HG03159 (cell line): Measurements from ENCODE around the gene TSHZ3.

ENCODE experiments used
- ATAC-seq: cut with Tn5 transposase; IDR thresholded peaks from one replicate; pipeline ENCODE4 v1.9.1; 2021; ENCODE audit warnings: mild to moderate bottlenecking, moderate library complexity; ENCODE audit not compliant: unreplicated experiment

Gene TSHZ3

GRCh38 chr19:31314156-31314555 is 35.1 kb downstream of the TSHZ3 start:
- ATAC-seq = no peak

GRCh38 chr19:31313291-31314030 is 35.8 kb downstream of the TSHZ3 start:
- no peak for ATAC-seq

- no peak for ATAC-seq
These were observed 36.5 kb downstream of the TSHZ3 start for GRCh38 chr19:31312677-31313244.

DNA sequence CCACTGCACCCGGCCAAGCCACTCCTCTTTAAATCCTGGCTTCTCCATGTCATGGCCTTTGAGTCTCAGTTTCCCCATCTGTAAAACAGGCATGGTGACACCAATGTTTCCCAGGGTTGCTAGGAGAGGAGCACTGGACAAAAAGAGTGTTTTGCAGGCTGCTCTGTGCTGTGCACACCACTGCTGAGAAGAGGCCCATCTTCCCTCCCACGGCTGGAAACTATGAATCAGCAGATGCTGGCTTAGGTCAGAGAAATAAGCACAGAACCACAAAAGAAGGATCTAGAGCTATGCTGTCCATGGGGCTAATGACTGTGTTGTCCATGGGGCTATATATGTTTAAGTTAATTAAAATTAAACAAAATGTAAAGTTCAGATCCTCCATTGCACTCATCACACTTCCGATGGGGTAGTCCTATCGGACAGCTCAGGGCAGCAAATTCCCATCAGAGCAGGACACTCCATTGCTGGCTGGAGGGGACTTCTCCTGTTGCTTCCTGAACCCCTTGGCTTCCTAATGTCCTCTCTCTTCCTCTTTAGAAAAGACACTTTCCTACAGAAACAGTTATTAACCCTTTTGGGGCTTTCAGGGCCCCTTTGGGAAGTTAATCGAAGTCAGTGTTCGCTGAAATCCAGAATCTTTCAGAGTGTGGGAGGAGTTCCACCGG is 37.1 kb downstream of the TSHZ3 start:
- no peak for ATAC-seq

DNA sequence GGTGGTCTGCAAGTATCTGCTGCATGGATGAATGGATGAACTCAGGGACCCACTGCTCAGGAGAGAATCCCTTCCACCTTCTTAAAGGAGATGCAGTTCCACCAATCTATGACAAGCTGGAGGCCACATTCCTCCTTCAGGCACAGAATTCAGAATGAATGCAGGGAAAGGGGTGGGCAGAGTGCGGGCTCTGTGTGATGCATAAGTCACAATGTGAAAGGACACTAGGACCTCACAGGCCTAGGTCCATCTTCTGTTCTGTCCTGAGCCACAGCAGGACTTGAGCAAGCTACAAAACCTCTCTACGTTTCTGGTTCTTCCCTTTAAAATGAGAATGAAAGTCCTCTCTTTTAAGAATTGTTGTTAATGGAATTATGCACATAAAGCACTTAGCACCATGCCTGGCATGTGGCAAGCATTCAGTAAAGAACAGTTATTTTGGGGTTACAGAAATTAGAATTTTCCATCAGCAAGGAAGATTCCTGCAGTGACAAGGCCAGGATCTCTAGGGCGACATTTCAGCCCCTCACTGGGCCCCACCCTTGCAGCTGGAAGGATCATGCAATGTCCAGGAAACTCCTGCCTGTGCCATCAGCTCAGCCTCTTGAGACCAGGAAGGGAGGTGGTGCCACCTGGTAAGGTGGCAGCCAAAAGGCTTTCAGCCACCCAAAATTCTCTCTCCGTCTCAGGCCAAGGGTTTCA is 38.7 kb downstream of the TSHZ3 start:
- no peak for ATAC-seq

GRCh38 chr19:31308781-31309180 is 40.5 kb downstream of the TSHZ3 start:
- no peak for ATAC-seq

- no peak for ATAC-seq
These were observed 42.1 kb downstream of the TSHZ3 start for GRCh38 chr19:31307071-31307669.

- no peak for ATAC-seq
These were observed 43.1 kb downstream of the TSHZ3 start for GRCh38 chr19:31306006-31306753.

GRCh38 chr19:31304831-31305312 is 44.4 kb downstream of the TSHZ3 start:
- ATAC-seq = no peak

- ATAC-seq = no peak
These were observed 45.9 kb downstream of the TSHZ3 start for GRCh38 chr19:31303262-31303815.

DNA sequence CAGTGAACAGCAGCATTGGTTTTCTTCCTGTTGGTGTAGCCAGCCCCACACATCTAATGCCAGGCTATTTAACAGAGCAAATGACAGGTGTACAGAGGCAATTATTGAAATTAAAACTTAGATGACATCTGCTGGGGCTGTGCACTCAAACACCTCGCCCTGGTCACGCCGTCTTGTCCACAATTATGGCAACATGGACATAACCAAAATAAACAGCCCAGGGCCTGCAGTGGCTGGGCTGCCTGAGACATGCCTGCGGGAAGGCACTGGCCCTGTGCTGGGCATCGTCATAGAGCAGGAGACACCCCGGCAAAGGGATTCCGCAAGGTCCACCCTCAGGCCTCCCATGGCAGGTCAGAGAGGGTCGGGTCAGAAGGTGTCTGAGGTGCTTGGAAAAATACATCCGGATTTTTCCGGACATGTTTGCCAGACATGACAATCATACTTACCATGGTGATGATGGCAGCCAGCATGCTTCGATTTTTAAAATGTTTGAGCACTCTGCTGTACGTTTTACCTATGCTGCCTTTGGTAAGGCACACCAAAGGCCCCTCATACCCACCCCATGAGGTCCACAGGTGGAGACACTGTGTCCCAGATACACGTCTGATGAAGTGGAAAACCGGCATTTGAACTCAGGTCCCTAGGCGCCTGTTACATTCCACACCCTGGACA is 47.8 kb downstream of the TSHZ3 start:
- no peak for ATAC-seq

DNA sequence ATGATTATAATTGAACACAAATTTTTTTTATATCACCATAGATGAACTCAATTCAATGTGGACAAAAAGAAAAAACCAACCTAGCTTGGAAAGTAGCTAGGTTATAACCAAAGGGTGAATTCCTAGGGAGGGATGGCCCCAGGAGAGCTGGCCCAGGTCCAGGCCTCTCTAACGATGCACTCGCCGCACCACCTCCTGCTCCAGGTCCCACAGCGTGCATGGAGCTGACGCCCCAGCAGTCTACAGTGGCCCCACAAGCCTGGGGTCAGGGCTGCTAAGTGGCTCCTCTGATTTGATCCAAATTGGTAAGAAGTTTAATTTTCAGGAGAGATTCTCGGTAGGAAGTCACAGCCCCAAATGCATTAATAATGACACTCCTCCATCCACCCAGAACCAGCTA is 48.8 kb downstream of the TSHZ3 start:
- ATAC-seq = no peak

GRCh38 chr19:31299665-31300064 is 49.6 kb downstream of the TSHZ3 start:
- ATAC-seq = no peak

DNA sequence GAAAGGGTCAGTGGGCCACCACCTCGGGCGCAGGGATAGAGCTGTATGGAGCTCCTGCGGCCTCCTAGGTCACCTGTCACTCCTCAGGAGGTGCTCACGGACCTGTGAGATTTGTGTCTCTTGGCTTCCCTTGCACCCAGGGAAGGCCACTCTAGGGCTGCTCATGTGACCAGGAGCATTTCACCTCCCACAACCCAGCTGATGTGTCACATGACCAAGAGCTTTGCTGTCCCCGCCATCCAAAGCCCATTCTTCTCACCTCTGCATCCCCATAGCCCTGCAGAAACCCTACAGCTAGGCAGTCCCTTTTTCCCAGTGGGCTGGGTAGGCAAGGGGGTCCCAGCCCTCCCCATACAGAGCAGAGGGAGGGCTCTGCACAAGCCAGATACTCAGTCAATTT is 51.2 kb downstream of the TSHZ3 start:
- no peak for ATAC-seq

- no peak for ATAC-seq
These were observed 52.4 kb downstream of the TSHZ3 start for GRCh38 chr19:31296741-31297390.

- ATAC-seq = no peak
These were observed 55.0 kb downstream of the TSHZ3 start for GRCh38 chr19:31294189-31294588.

GRCh38 chr19:31292639-31293185 is 56.5 kb downstream of the TSHZ3 start:
- no peak for ATAC-seq

DNA sequence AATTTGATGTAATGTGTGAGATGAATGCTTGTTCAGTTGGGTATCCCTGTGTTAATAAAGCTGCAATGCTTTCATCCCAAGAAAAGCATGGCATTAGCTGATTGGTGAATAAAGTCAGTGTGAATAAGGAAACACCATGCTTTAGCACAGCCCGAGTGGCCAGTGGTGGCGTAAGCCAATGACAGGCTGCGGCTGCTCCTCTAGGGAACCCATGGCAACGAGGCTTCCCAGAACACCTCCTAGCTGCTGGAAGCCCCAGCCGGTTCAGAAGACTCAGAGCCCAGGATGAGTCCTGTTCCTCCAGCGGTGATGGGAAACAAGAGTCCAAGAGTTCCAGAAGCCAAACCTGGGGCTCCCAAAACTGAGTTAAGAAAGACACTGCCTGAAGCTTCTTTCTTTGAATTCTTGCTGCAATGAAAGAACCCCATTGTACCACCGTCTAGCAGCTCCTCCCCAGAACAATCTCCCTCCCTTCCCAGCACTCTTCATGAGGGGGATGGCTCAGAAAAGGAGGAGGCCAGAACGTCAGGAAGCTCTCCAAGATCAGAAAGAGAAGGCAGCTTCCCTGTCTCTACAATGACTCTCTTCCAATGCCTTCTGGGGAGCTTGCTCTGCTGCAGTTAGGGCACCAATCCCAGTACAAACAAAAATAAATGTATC is 58.2 kb downstream of the TSHZ3 start:
- ATAC-seq = no peak
